C4-2B (cell line): ENCODE results near the gene DOCK6.

Source experiments
- ZFX ChIP-seq: fragments of 450-650 bp; IDR thresholded peaks from 2 replicates; pipeline ENCODE4 v1.6.1; 2017
- TF ChIP-seq, protein P1 (sequence below): fragments of 450-650 bp; conservative IDR thresholded peaks from 2 replicates; pipeline ENCODE4 v1.5.1; 2017; ENCODE audit warnings: mild to moderate bottlenecking

- TF ChIP-seq, protein P1, sequence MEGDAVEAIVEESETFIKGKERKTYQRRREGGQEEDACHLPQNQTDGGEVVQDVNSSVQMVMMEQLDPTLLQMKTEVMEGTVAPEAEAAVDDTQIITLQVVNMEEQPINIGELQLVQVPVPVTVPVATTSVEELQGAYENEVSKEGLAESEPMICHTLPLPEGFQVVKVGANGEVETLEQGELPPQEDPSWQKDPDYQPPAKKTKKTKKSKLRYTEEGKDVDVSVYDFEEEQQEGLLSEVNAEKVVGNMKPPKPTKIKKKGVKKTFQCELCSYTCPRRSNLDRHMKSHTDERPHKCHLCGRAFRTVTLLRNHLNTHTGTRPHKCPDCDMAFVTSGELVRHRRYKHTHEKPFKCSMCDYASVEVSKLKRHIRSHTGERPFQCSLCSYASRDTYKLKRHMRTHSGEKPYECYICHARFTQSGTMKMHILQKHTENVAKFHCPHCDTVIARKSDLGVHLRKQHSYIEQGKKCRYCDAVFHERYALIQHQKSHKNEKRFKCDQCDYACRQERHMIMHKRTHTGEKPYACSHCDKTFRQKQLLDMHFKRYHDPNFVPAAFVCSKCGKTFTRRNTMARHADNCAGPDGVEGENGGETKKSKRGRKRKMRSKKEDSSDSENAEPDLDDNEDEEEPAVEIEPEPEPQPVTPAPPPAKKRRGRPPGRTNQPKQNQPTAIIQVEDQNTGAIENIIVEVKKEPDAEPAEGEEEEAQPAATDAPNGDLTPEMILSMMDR, result no peak
- TF ChIP-seq ZFX, result no peak
Observed at GRCh38 chr19:11195681-11196080, 66.6 kb downstream of the DOCK6 start.
